Hippocampal formation (tissue), 2 donors: ENCODE data around the gene PCDH15.
"Not testable (repeated sequence)": the region's sequence is repeated elsewhere in the genome, so short reads cannot be mapped to it uniquely, and the experiment has no call there.

Source experiments
- DNase-seq, 2 donors: peaks; one replicate each; lab custom pipeline; 2025; lab: John Stamatoyannopoulos, UW

The PCDH15 gene

DNA sequence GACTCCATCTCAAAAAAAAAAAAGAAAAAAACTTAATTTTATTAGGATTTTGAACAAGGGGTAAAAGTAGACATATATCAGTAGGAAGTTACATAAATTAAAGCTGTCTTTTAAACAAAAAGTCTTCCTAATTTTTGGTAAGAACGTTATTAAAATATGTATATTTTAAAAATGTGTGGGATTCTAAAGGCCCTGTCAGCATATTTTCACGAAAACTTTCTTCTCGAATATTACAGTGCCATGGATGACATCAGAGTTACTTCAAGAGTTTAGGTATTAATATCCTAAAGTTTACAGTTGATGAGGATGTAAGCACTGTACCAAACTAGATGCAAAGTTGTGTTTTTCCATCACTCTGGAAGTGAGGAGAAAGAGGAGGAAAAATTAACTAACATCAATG, 820.8 kb downstream of the PCDH15 start:
- DNase-seq, result no peak

DNA sequence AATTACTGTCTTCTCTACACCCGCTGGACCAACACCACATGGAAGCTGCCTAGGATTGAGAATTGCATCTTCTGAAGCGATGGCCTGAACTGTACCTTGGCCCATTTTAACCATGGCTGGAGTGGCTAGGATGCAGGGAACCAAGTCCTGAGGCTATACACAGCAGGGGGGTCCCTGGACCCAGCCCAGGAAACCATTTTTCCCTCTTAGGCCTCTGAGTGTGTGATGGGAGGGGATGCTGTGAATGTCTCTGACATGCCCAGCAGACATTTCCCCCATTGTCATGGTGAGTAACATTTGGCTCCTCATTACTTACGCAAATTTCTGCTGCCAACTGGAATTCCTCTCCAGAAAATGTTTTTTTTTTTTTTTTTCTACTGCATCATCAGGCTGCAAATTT, 822.7 kb downstream of the PCDH15 start:
- DNase-seq, result no peak

DNA sequence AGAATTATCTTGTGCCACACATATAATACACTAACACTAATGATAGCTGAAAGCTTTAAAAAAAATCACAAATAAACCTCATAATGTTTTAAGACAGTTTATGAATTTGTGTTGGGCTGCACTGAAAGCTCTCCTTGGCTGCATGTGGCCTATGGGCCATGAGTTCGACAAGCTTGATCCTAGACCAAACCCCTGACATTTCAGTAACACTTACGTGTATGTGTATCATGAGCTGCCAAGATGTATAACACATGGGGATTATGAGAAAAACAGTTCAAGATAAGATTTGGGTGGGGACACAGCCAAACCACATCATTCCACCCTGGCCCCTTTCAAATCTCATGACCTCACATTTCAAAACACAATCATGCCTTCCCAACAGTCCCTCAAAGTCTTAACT, 823.8 kb downstream of the PCDH15 start:
- no peak for DNase-seq

DNA sequence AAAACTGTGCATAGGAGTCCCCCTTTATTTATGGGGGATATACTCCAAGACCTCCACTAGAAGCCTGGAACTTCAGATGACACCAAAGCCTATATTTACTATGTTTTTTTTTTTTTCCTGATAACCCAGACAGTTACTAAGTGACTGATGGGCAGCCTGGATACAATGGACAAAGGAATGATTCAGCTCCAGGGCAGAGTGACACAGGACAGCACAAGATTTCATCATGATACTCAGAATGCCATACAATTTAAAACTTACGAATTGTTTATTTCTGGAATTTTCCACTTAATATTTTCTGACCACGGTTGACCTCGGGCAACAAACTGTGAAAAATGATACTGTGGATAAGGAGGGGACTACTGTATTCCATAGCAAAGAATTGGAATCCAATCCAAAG, 843.6 kb downstream of the PCDH15 start:
- peak in 1 of 2 donors; percentile 45 for DNase-seq

DNA sequence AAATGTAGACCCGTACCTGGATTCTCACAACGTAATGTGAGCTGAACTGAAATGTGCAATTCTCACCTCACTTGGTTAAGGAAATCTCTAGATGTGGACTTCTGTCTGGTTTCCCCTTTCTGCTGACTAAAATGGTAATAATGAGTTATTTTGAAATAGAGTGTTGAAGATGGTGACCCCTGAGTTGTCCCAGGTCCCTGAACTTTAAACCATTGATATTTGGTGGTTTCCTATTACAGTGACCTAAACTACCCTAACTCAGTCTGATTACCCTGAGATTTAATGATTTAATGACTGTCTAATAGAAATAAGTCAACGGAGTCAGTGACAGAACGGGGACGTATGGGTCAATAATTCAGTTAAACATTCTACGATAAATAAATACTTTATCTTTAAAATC, 845.9 kb downstream of the PCDH15 start:
- no peak for DNase-seq

DNA sequence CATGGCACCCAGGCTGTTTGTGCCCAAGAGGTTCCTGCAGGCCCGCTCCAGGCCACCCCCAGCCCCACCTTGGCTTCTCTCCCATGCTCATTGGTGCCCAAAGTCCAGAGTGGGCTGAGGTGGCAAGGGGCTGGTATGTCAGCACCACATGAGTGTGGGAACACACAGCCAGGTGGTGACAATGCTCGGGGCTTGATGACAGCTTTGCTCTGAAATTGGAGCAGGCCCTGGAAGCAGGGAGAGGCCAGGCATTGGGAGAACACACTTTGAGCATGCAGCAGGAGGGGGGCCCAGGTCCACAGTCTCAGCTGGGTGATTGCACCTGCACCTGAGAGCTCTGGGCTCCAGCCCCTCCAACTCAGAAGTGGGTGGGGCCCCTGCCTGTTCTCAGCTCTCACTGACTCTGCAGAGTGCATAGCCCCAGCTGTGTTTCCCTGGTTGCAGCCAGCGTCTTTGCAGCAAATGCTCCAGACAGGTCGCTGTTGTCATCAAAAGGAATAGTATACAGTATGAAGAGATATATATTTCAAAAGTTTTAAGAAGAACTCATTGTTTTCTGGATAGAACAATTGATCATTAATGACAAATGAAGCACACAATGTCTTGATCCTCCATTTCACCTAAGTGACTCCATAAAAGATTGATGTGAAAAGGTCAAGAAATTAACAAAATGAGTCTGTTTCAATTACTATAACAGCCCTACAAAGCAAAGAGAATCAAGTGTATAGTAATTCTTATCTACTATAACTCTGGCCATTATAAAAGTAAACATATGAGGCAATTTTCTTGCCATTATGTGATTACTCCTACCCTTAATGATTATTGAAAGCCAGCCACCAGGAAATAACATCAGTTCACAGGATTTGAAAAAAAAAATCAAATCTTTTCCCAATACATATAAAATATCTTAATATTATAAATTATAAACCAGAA, 848.1 kb downstream of the PCDH15 start:
- no peak for DNase-seq

DNA sequence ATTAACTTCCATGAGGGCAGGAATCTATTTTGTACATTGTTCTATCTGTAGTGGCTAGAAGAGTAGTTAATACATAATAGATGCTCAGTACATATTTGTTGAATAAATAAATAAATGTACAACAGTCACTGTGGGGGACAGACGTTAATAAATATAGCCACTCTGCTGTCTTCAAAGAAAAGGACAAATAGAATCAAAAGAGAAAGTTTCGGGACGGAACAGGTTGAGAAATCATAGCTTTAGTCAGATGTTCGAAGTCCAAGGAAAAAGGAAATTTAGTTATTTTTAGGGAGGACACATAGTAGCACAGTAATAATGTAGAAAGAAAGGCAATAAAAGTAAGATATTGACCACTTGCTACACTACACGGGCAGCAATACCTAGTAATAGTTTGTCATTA, 861.4 kb downstream of the PCDH15 start:
- DNase-seq, result no peak

DNA sequence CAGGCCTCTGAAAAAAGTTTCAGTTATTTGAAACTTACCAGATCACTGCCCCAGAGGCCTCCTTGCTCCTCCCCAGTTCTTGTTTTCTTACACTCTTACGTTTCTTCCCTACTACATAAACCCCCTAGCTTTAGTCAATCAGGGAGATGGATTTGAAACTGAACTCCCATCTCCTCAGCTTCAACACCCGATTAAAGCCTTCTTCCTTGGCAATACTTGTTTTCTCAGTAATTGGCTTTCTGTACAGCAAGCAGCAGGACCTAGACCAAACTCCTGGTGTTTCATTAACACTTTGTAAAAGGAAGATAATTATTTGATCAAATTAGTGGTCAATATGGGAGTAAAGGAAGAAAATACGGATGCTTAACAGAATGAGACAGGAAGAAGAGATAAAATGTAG, 870.4 kb downstream of the PCDH15 start:
- no peak for DNase-seq

DNA sequence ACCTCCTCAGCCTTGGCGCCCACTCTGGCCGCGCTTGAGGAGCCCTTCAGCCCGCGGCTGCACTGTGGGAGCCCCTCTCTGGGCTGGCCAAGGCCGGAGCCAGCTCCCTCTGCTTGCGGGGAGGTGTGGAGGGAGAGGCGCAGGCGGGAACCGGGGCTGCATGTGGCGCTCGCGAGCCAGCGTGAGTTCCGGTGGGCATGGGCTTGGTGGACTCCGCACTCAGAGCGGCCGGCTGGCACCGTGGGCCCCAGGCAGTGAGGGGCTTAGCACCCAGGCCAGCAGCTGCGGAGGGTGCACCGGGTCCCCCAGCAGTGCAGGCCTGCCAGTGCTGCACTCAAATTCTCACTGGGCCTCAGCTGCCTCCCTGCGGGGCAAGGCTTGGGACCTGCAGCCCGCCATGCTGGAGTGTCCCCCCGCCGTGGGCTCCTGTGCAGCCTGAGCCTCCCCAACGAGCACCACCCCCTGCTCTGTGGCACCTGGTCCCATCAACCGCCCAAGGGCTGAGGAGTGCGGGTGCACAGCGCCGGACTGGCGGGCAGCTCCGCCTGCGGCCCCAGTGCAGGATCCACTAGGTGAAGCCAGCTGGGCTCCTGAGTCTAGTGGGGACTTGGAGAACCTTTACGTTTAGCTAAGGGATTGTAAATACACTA, 876.9 kb downstream of the PCDH15 start:
- DNase-seq, result not testable (repeated sequence)

DNA sequence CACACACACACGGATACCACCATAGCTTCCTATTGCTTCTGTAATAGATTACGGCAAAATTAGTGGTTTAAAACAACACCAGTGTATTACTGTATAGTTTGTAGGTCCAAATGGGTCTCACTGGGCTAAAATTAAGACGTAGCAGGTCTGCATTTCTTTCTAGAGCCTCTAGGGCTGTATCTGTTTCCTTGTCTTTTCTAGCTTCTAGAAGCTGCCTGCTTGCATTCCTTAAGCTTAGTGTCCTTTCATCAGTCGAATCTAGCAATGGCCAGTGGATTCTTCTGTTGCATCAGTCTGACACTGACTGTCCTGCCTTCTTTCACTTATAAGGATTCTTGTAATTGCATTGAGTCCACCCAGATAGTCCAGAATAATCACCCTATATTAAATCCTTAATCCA, 882.3 kb downstream of the PCDH15 start:
- no peak for DNase-seq

DNA sequence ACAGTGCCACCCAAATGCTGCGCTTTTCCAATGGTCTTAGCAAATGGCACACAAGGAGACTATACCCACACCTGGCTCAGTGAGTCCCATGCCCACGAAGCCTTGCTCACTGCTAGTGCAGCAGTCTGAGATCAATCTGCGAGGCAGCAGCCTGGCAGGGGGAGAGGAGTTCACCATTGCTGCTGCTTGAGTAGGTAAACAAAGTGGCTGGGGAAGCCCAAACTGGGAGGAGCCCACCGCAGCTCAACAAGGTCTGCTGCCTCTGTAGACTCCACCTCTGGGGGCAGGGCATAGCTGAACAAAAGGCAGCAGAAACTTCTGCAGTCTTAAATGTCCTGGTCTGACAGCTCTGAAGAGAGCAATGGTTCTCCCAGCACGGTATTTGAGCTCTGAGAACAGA, 891.2 kb downstream of the PCDH15 start:
- no peak for DNase-seq

DNA sequence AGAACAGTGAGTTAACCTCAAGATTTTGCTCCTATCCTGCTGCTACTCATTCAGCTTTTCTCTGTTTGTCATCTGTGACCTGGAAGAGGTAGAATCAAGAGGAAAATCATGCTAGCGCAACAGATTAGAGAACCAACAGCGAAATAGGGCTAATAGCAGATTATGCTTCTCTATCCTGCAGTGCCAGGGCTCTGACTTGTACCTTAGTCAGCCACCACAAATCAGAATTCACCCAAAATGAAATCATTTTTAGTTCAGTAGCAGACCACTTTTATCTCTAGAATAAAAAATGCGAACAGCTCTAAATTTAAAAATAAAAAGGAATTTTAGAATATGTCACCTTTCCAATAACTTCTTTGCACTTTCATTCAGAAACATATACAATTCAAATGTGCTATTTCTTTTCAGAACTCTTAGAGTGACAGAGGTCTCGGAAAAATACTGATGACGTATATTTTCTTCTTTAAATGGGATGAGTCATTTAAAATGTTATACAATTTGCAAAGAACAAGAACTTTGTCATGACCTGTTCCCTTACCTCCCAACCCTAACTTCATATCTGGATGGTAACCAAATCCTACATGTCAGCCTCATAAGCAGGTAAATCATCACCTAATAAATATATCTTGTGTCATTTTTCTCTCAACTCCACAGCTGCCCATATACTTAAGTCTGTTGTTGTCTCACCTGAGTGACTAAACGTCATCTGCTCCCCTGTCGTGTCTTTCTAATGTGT, 896.4 kb downstream of the PCDH15 start:
- DNase-seq, result no peak

DNA sequence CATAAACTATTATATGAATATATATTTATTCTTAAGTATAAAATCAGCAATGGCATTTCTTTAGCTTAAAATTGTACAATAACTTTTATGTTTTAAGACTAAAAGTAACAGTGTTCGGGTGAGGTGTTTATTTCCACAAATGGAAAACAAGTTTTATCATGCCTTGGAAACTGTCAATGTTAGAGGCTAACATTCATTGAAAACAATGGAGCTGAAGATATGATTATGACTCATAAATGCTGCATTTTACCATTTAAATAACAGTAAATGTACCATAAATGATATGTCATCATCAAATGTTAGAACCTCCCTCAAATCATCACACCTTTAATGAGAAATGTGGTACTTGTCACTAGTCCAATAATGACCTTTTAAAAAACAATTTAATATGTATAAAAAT, 897.3 kb downstream of the PCDH15 start:
- DNase-seq, result no peak

DNA sequence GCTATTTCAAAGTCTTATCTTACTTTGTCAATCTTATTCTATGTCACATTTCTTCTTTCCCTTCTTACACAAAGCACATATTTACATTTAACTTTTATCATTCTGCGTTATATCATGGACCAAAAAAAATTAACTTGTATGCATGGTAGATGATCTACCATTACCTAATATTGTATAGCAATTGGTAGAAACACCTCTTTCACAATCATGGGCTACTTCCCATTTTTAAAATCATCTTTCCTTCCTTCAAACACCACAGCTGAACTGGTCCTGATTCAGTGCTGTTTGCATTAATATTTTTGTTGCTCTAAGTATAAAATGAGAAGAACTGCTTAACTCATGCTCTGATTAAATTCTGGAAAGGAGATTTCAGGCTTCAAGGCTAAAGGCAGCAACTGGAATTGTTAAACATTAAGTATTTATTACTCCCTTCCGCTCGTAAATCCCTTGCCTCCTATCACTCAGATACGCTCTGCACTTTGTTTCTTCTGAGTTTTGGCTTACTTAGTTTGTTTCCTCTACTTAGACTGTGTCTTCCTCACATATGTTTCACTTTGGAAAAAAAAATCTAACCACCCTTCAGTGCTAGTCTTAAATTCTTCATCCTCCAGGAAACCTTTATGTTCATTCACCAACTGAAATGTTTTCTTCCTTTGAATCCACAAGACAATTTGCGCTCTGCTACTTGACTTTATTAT, 901.4 kb downstream of the PCDH15 start:
- DNase-seq, result no peak

DNA sequence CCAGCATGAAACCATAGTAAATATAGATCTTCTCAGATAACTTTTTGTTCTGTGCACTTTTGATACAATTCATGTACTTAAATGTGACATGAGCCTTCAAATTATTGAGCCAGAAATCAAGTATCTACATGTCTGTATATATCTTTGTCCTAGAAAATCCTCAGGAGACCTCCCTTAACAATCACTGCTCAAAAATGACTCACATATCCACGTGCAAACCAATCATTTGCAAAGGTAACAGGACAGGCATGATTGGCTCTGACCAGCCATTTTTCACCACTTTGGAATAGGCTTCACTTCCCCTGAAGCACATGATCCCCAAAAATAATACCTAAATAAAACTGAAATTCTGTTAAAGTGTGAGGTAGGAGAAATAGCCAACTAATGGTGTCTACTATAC, 902.5 kb downstream of the PCDH15 start:
- no peak for DNase-seq

DNA sequence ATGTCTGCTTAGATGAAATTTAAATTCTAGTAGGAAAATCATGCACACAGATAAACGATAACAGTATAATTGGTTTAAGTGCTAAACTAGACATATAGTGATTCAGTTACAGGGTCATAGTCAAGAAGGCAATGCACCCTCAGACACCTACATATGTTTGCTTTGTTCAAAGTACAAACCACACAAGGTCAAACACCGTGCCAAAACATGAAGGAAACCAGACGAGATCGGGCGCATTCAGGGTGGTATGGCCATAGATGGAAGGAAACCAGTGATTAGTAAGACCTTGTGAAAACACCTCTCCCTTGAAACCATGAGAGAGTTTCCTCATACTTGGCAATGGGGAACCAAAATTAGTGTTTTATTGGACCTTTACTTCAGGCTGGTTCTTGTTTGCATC, 906.9 kb downstream of the PCDH15 start:
- DNase-seq, result no peak

DNA sequence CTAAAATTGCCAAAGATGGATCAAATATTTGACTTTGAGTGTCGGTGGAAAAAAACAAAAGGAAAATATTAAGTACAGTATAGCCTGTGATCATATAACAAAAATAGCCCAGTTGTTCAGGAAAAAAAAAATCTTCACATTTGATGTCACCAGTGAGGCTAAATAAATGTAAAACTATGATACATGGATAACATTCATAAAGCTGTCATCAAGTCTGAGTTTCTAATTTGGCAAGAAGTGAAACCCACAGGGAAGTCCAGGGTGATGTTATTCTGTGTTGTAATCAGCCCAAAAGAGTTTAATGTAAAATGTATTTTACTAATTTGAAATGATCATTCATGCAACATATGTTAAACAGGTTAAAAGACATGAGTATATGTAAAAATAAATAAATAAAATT, 908.0 kb downstream of the PCDH15 start:
- no peak for DNase-seq

DNA sequence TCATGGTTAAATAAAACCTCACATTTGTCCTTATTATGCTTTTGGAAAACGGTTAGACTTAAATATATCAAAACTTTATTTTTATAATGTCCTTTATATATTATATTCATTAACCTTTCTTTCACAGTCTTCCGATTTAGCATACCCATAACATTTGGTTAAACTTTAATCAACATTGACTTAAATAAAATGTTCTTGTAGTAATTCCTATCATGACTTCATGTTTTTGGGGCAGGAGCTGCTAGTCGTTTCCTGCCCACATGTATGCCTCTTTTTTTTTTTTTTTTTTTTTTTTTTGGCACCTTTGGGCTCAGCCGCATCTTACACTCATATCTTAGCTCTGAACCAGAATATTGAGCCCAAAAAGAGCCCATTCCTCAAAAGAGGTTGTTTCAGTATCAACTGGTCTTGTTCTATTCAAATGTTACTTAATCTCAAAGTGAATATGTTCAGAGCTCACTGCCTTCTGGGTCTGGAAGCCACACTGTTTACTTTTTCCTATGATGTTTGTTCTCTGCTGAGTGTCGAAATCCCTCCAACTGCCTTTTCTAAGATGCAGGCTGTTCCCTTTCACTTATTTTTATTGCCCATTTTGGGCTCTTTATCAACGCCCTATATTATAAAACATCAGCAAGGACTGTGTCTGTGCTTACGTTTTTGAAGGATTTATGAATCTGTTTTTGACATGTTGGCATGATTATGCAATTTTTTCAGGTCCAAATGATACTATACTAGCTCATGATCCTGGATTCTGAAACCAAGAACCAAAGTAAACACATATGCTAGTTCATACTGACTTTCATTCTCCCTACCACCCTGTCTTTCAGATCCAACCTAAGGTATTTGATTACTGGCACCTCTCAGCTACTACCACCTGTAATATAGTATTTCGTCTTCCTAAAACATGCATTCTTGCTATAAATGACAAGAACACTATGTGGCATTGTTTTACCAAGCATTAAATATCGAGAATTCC, 914.4 kb downstream of the PCDH15 start:
- no peak for DNase-seq

DNA sequence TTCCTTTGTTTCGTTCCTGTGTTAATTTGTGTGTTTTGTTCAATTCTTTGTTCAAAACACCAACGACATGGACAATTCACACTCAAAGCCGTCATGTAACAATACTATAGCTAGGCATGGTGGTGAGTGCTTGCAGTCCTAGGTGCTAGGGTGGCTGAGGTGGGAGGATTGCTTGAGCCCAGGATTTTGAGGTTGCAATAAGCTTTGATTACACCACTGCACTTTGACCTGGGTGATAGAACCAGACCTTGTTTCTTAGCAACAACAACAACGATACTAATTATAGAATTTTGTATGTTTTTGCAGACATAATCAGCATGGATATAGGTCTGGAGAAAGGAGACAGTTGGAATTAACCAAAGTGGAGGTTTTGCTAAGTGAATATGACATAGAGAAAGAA, 936.2 kb downstream of the PCDH15 start:
- DNase-seq, result no peak

DNA sequence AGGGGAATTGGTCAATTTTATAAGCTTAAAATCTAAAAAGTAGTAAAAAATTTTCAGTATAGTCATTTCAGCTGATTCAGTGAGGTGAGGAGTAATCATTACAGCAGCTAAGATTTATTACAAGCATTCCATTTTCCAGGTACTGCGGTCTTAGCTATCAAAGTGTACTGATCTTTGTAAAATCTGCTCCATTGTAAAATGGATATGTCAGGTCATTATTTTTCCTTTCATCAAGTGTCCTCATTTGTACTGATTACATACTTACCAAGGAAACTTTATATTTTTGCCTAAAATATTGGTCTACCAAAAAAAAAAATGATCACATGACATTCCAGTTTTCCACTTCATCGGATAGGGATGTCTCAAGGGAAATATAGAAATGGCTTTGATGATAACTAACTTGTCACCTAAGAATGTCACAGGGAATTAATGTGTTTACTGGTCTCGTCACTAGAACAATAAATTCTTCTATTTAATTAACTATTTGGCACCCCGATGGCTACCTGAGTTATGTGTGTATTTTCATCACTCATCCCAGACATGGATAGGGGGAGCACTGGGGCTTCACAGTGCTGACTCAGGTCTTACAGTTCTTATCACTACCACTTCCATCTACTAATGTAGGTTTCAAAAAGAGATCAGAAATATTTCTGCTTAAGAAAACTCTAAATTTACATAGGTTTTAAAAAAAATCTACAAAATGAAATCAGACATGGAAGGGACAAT, 948.4 kb downstream of the PCDH15 start:
- DNase-seq, result no peak
